Stomach (tissue), 4 donors: ENCODE measurements around the gene IQCE.

Source experiments
- POLR2A ChIP-seq, 4 donors: fragments of 450-650 bp; IDR thresholded peaks; one replicate each; pipeline ENCODE4 v1.6.1; 2016; ENCODE audit warnings: antibody characterized with exemption in 4 of 4, control low read depth in 2 of 4, mild to moderate bottlenecking in 1 of 4, moderate library complexity in 1 of 4
- TF ChIP-seq, protein P1 (sequence below), 7 experiments: fragments of 450-650 bp in 4 of 7; fragments of 200-600 bp in 3 of 7; sonication (generic) in 3 of 7; IDR thresholded peaks; one replicate each; pipeline ENCODE4 v1.5.1; 2016 to 2019; ENCODE audit warnings: antibody characterized with exemption in 7 of 7, control low read depth in 2 of 7, mild to moderate bottlenecking in 1 of 7

DNA sequence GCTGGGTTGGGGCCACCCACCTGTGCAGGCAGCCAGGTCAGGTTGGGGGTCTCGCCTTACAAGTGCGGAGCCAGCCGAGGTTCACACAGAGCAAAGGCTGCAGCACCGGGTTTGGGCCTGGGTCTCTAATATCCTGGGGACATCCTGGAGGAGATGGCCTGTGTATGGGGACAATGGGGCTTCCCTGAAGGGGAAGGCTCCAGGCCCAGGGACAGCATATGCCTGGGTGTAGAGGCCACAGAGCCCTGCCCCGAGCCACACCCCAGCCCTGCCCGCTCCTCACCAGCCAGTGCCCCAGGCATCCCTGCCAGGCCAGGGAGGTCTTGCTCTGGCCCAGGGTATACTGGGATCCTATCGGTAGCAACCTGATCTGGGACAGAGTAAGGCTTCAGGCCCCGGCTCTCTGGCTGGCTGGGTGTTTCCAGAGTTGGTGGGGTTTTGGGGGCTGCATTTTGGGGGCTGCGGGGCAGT lies 82.1 kb downstream of the IQCE start:
- TF ChIP-seq, protein P1, sequence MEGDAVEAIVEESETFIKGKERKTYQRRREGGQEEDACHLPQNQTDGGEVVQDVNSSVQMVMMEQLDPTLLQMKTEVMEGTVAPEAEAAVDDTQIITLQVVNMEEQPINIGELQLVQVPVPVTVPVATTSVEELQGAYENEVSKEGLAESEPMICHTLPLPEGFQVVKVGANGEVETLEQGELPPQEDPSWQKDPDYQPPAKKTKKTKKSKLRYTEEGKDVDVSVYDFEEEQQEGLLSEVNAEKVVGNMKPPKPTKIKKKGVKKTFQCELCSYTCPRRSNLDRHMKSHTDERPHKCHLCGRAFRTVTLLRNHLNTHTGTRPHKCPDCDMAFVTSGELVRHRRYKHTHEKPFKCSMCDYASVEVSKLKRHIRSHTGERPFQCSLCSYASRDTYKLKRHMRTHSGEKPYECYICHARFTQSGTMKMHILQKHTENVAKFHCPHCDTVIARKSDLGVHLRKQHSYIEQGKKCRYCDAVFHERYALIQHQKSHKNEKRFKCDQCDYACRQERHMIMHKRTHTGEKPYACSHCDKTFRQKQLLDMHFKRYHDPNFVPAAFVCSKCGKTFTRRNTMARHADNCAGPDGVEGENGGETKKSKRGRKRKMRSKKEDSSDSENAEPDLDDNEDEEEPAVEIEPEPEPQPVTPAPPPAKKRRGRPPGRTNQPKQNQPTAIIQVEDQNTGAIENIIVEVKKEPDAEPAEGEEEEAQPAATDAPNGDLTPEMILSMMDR (IDR thresholded peaks at IDR 0.05): no peak
- TF ChIP-seq POLR2A (IDR thresholded peaks at IDR 0.05): no peak
